D721Med (cell line): ENCODE data around the gene PCDH9.
"Not testable (repeated sequence)": the region's sequence is repeated elsewhere in the genome, so short reads cannot be mapped to it uniquely, and the experiment has no call there.

Experiments used
- DNase-seq: peaks from one replicate; pipeline ENCODE4 v3.0.0; 2011; ENCODE audit warnings: low spot score; ENCODE audit not compliant: insufficient read length
- FAIRE-seq: peaks from 2 replicates; lab custom pipeline; 2011; peaks lifted over from hg19 to GRCh38; lab: Jason Lieb, UNC
- TF ChIP-seq, protein P1 (sequence below): IDR thresholded peaks from 2 replicates; pipeline ENCODE4 v1.5.1; 2012; ENCODE audit warnings: mild to moderate bottlenecking, control low read depth; ENCODE audit not compliant: insufficient read depth; ENCODE audit errors: missing control alignments

Gene PCDH9

DNA sequence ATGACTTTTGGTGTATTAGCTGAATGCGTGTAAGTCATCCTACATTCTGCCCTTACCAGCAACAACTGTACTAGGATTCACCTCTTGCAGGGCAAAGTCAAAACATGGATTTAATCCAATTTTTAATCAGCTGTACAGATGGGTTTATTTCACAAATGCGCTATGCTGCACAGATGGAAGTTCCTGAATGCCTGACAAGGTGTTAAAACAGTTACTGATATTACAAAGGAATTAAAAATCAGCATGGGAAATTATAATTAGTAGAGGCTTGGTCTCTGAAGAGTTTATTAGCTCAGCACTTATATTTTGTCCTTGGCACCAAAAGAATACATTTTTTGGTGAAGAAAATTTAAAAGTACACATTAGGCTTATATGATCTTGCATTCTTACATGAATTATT, 448.9 kb downstream of the PCDH9 start:
- TF ChIP-seq, protein P1, sequence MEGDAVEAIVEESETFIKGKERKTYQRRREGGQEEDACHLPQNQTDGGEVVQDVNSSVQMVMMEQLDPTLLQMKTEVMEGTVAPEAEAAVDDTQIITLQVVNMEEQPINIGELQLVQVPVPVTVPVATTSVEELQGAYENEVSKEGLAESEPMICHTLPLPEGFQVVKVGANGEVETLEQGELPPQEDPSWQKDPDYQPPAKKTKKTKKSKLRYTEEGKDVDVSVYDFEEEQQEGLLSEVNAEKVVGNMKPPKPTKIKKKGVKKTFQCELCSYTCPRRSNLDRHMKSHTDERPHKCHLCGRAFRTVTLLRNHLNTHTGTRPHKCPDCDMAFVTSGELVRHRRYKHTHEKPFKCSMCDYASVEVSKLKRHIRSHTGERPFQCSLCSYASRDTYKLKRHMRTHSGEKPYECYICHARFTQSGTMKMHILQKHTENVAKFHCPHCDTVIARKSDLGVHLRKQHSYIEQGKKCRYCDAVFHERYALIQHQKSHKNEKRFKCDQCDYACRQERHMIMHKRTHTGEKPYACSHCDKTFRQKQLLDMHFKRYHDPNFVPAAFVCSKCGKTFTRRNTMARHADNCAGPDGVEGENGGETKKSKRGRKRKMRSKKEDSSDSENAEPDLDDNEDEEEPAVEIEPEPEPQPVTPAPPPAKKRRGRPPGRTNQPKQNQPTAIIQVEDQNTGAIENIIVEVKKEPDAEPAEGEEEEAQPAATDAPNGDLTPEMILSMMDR, result no peak
- no peak for DNase-seq
- no peak for FAIRE-seq

DNA sequence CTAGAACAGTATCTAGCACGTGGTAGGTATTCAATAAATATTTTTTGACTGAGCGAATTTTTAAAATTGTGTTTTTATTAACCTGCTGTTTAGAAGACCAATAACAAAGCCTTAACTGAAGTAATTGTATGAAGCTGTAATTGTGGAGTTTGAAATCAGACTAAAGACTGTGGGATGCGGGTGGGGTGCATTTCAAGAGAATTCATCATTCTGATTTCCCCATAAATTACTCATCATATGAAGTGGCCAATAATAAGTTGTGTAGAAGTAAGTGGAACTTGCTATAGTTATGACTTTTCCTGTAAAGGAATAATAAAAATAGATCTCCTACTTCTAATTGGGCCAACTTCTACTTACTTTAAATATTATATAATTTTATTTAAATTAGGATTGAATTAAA, 449.3 kb downstream of the PCDH9 start:
- TF ChIP-seq, protein P1, result no peak
- DNase-seq (no peak), FAIRE-seq (no peak)

DNA sequence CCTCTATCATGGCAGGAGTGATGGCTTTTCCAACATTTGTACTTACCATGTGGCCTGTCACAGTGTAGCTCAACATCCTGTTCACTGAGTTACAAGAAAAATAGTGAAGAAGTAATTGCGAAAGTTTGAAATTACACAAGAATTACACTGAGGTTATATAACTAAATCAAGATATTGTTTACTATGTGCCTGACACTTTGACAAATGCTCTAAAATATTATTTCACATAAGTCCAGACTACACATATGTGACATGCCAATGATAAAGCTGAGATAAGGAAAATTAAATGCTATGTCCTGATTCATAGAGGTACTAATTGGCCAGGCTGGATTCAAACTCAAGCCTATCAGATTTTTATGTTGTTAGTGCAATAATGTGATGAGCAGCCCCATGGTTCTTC, 451.7 kb downstream of the PCDH9 start:
- DNase-seq (no peak), FAIRE-seq (no peak)
- TF ChIP-seq, protein P1, result no peak

DNA sequence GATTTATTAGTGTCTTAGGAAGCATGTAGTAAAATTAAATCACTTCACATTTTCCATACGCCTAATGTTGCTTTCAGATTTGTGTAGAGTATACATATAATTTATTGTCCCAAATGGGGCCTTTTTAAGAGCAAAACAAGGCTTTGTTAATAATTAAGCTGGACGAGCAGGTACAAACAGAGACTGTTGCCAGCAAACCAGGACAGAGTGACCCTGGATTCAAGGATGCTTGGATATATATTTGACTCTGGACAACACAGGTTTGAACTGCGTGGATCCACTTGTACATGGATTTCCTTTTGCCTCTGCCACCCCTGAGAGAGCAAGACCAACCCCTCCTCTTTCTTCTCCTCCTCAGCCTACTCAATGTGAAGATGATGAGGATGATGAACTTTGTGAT, 454.9 kb downstream of the PCDH9 start:
- TF ChIP-seq, protein P1, result no peak
- FAIRE-seq (no peak), DNase-seq (no peak)

DNA sequence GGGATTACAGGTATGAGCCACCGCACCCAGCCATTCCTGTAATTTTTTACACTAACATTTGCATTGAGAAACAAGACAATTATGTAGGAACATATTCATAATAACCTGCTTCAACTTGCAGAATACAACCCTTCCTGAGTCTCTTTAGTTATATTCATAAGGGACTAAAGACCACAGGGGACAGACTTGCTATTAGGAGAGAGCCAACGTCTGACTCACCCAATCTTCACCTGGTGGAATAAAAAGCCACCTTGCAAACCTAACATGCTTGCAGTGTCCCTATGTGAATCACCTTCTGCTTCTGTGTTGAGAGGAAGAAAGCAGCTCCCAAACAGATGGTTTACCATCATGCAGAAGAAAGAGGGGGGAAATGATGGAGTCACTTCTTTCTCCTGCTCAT, 456.1 kb downstream of the PCDH9 start:
- DNase-seq, result no peak
- TF ChIP-seq, protein P1, result no peak
- FAIRE-seq, result no peak

DNA sequence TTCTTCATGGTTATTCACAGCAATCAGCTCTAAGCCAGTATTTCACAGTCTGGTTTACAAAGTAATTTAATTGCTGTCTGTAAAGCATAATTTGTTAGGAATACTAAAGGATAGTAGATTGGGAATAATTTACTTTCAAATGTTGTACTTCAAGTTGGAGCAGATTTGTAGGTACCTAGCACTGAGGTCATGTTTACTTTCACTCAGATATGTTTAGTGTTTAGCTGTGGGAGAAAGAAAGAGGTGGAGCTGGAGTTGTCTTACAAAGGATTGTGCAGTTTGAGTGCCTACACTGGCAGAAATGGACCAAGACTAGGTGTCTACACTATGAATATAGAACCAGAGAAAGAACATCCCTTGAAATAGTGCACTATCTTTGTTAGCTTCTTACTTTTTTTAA, 464.6 kb downstream of the PCDH9 start:
- DNase-seq, result no peak
- TF ChIP-seq, protein P1, result no peak
- FAIRE-seq, result no peak

DNA sequence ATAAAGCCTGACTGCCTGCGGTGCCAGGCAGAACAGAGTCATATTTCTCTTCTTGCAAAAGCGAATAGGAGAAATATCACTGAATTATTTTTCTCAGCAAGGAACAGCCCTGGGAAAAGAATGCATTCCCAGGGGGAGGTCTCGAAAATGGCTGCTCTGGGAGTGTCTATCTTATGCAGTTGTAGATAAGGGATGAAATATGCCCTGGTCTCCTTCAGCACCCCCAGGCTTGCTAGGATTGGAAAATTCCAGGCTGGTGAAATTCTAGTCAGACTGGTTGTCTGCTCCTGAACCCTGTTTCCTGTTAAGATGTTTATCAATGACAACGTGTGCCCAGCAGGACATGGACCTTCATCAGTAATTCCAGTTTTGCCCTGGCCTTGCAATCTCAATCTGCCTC, 469.5 kb downstream of the PCDH9 start:
- DNase-seq, FAIRE-seq: not testable (repeated sequence)

DNA sequence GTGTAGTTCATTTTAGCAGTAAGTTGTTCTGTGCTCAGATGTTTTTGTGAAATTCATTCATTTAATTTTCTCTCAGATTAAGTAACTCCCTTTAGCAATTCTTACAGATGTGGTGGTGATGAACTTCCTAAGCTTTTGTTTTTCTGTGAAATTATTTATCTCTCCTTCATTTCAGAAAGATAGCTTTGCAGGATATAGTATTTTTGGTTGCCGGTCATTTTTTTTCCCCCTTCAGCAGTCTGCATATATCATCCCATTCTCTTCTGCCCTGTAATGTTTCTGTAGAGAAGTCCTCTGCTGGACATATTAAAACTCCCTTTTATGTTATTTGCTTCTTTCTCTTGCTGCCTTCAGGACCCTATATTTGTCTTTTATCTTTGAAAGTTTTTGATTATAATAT, 470.2 kb downstream of the PCDH9 start:
- TF ChIP-seq, protein P1, result no peak
- DNase-seq (no peak), FAIRE-seq (no peak)
